ENCODE measurements around the gene CERS6.

DNA sequence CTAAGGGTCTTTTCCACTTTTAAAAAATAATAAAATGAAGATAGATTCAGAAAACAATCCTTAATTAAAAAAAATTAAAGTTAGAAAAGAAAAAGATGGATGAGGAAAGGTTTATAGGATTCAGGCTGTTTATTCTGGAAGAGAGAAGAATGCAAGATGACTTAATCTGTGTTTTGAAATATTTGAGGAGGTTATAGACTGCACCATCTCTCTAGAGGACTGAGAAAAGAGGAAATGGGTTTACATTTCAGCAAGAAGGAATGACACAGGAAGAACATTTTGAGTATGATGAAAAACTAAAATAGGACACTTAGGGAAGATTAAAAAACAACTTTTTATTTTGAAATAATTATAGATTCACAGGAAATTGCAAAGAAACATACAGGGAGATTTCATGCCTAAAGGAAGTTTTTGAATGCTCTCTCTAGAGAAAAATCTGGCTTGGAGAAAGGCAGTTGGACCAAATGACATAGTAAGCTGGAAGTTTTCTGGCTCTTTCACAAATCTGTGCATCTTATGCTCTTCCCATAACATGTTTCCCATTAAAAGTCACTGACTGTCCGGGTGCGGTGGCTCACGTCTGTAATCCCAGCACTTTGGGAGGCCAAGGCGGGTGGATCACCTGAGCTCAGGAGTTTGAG lies 75.0 kb downstream of the CERS6 start:
- TF ChIP-seq, protein P1, sequence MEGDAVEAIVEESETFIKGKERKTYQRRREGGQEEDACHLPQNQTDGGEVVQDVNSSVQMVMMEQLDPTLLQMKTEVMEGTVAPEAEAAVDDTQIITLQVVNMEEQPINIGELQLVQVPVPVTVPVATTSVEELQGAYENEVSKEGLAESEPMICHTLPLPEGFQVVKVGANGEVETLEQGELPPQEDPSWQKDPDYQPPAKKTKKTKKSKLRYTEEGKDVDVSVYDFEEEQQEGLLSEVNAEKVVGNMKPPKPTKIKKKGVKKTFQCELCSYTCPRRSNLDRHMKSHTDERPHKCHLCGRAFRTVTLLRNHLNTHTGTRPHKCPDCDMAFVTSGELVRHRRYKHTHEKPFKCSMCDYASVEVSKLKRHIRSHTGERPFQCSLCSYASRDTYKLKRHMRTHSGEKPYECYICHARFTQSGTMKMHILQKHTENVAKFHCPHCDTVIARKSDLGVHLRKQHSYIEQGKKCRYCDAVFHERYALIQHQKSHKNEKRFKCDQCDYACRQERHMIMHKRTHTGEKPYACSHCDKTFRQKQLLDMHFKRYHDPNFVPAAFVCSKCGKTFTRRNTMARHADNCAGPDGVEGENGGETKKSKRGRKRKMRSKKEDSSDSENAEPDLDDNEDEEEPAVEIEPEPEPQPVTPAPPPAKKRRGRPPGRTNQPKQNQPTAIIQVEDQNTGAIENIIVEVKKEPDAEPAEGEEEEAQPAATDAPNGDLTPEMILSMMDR (IDR thresholded peaks at IDR 0.05): no peak
- no peak for TF ChIP-seq SIN3A (IDR thresholded peaks at IDR 0.05; ENCODE audit: borderline replicate concordance, insufficient read depth, low read depth, low read length)
